TTC549 (cell line): Measurements from ENCODE around the gene GRIA1.
"Not testable (repeated sequence)": the region's sequence is repeated elsewhere in the genome, so short reads cannot be mapped to it uniquely, and the experiment has no call there.

Experiments used
- FAIRE-seq: peaks from 2 replicates; lab custom pipeline; 2012; peaks lifted over from hg19 to GRCh38; lab: Jason Lieb, UNC

Gene GRIA1

GRCh38 chr5:153783362-153783658 lies 292.8 kb downstream of the GRIA1 start:
- FAIRE-seq: no peak

- no peak for FAIRE-seq
Measured at GRCh38 chr5:153784277-153784676, 293.8 kb downstream of the GRIA1 start.

- FAIRE-seq: no peak
Measured at GRCh38 chr5:153791339-153791738, 300.9 kb downstream of the GRIA1 start.

DNA sequence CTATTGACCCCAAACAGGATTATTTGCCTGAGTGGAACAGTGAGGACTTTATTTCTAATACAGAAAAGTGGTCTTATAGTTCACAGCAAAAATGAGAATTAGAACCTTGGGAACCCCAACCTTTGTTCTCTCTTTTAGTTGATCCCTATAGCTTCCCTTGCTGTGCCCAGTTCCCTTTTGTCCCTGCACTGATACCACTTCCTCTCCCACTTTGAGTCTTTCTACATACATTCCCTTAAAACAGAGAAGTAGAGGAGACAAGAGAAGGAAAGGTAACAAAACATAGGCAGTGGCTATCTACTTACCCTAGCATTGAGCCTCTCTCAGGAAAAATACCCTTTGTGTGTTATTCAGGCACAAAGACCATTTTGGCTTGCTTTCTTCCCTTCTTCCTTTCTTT lies 301.8 kb downstream of the GRIA1 start:
- no peak for FAIRE-seq

DNA sequence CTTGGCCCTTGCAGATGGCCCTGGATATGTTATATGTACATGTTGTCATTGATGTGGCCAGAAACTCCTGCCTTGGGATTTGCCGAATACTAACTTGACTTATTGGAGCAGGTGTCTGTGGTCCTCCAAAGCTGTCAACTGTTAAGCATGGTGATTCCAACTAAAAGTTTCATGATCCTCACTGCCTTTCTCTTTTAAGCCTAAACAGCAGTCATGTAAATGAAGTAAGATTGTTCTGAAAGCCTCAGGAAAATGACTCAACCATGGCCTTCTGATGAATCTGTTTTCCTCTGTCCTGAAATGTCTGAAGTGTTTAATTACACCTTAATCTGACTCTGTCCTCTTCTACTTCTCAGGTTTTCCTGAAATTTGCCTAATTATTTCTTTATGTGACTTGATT lies 303.2 kb downstream of the GRIA1 start:
- no peak for FAIRE-seq

- FAIRE-seq: no peak
Measured at GRCh38 chr5:153794327-153794726, 303.9 kb downstream of the GRIA1 start.

DNA sequence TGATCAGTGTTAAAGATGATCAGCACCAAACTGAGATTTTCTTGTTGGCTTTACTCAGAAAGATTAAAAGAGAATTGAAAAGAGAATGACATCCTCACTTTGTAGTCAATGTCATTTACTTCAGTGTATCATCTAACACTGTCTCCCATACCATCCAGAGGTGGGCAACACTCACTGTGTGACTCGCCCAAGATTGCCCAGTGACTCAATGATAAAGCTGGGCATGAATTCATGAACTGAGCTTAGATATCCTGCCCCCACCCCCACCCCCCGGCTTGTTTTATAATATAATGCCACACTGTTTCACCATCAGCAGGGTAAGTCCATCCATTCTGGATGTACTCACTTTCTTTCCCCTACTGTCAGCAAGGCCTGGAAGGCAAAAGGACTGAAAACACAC lies 306.1 kb downstream of the GRIA1 start:
- FAIRE-seq: no peak

GRCh38 chr5:153797484-153797883 lies 307.0 kb downstream of the GRIA1 start:
- no peak for FAIRE-seq

- no peak for FAIRE-seq
Measured at GRCh38 chr5:153798830-153799229, 308.4 kb downstream of the GRIA1 start.

GRCh38 chr5:153799466-153799865 lies 309.0 kb downstream of the GRIA1 start:
- no peak for FAIRE-seq

- no peak for FAIRE-seq
Measured at GRCh38 chr5:153802050-153802821, 311.8 kb downstream of the GRIA1 start.

- no peak for FAIRE-seq
Measured at GRCh38 chr5:153807801-153808200, 317.3 kb downstream of the GRIA1 start.

DNA sequence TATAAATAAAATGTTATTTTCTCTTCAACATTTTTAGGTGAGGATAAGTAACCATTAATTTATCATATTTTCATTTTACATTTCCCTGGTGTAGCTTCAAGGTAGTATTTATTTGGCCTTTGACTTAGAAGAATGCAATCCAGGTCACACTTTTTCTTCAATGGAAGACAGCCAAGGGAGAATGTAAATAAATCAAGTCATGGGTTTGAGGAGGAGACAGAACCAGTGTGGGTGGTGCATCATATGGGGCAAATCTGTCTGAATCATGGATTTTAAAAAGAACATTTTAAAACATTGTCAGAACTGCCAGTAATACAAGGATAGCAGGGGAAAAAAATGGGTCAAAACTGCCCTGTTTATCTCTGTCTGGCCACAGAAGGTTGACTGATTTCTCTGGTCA lies 318.7 kb downstream of the GRIA1 start:
- FAIRE-seq: no peak

GRCh38 chr5:153813901-153814300 lies 323.4 kb downstream of the GRIA1 start:
- no peak for FAIRE-seq

DNA sequence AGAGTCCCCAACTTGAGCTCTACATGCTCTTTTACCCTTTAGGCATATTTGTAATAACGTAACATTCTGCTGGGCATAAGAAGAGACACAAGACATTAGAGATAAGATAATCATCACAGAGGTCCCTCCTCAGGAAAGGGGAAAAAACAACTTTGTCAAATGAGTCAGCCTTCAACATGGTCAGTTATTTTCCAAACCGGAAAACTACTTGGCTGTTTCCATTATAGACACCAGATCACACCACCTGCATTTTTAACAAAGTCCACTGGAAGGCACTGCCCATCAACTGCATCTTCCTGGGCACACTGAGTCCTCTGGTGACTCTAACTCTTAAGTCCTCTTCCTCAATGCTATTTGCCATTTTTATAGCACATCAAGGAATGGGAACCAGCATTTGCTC lies 326.4 kb downstream of the GRIA1 start:
- FAIRE-seq: no peak

- no peak for FAIRE-seq
Measured at GRCh38 chr5:153818626-153819025, 328.2 kb downstream of the GRIA1 start.

DNA sequence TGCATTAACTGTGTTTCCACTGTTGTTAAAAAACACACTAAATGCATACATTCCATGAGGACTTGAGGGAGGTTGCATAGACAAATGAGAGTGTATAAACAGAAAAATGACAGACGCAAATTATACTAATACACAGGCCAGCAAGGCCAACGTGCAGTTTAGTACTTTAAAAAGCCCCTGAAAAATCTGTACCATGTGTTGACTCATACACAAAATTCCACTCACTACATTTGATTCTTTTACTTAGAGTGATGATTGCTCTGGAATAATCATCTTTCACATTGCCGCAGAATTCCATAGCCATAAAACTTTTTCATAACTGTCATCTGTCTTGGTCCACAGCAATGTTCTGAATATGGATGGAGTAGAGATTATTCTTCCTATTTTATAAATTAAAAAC lies 332.6 kb downstream of the GRIA1 start:
- FAIRE-seq: no peak

GRCh38 chr5:153824909-153825308 lies 334.4 kb downstream of the GRIA1 start:
- FAIRE-seq: no peak

DNA sequence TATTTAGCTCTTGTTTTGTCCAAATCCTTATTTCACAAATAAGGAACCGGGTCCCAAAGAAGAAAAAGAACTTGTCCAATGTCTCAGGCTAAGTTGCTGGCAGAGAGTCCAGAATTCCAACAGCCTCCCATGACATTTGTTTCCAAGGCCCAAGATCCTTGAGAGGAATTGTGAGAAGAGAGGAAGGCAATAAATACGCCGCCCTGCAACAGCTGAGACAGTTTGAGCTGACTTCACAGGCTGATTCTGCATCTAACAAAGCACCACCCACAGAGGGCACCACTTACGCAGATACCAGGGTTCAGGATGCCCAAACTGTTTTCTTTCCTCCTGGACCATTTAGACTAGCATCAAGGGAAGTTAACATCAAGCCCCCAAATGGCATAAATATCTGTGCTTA lies 336.9 kb downstream of the GRIA1 start:
- FAIRE-seq: no peak

- no peak for FAIRE-seq
Measured at GRCh38 chr5:153829510-153830065, 339.1 kb downstream of the GRIA1 start.

DNA sequence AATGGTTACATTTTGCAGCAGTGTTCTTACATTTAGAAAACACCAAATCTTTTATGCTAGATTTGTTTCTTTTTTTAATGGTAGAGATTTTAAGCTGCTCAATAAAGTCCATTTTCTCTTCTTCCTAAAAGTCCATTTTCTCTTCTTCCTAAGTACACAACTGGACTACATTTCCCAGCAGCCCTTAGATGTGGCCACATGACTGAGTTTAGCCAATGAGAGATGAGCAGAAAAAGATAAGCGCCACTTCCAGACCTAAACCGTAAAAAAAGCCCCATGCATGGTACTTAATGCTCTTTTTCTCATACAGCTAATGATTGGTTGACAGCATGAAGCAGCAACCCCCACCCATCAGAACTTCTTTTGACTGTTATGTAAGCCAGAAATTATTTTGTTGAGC lies 341.5 kb downstream of the GRIA1 start:
- peak; percentile 45 for FAIRE-seq

GRCh38 chr5:153835891-153836515 lies 345.5 kb downstream of the GRIA1 start:
- FAIRE-seq: no peak

GRCh38 chr5:153849303-153850113 lies 359.0 kb downstream of the GRIA1 start:
- FAIRE-seq: not testable (repeated sequence)
